HG03159 (cell line): ENCODE measurements around the gene IQUB.
A peak's percentile ranks its signal among the peaks of the same experiment; 100 is the strongest.
"Not testable (repeated sequence)": the region's sequence is repeated elsewhere in the genome, so short reads cannot be mapped to it uniquely, and the experiment has no call there.

Experiments
- ATAC-seq: cut with Tn5 transposase; IDR thresholded peaks from one replicate; pipeline ENCODE4 v1.9.1; 2021; ENCODE audit warnings: mild to moderate bottlenecking, moderate library complexity; ENCODE audit not compliant: unreplicated experiment

IQUB gene

DNA sequence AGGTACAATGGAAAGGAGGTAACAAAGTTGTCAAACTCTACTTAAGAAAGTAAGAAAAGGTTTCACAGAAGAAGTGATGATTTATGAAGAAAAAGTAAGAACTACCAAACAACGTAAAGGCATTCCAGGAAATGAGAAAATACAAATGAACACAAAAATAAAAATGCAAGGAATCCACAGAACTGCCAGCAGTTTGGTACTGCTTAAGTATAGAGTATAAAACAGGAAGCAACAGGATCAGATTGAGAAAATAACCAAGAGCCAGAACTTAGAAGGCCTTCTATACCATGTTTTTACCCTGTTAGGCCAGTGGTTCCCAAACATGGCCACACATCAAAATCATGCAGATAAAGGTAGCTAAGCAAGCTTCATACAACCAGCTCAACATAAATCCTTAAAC is 14.0 kb upstream of the IQUB start:
- no peak for ATAC-seq

- no peak for ATAC-seq
Measured at GRCh38 chr7:123539871-123540270, 5.5 kb upstream of the IQUB start.

- no peak for ATAC-seq
Measured at GRCh38 chr7:123538897-123539296, 4.5 kb upstream of the IQUB start.

DNA sequence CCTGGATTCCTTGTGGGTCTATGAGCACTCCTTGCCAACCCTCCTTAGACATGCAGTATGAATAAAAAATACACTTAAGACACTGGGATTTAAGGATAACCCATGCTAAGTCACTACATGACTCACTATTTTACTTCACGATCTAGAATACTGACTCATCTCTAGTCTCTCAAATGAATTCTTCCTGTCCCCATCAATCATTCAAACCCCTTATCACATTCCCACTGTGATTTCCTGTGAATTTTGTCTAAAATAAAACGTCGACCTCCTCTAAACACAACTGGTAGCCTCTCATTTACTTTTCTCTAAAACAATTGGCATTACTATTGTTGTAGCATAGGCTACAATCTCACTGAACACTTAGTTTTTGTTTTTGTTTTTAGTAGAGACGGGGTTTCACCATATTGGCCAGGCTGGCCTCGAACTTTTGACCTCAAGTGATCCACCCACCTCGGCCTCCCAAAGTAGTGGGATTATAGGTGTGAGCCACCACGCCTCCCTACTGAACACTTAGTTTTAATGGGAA is 3.9 kb upstream of the IQUB start:
- ATAC-seq = no peak

DNA sequence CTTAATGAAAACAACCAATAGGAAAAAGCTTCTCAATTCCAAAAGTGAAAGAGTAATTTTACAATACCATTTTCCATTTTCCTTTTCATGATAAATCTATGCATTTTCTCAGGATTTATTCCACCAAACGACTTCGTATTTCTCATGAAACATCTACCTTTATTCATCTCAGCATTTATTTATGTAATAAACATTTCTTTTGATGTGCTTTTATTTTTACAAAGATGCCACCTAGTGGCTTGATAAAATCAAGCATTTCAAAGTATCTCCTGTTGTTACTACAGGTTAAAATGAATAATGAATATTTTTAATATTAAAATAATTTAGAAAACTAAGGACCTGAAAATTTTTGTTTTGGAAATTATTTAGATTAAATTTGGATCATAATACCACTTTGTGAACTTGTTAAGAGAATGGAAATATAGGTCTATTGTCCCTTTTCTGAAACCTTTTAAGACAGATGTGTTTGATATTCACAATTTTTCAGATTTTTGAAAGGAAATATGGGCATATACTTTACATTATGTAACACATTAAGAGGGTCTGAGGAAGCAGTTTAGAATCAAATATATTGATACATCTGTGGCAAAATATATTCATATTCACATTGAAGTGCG is 2.7 kb upstream of the IQUB start:
- ATAC-seq = no peak

DNA sequence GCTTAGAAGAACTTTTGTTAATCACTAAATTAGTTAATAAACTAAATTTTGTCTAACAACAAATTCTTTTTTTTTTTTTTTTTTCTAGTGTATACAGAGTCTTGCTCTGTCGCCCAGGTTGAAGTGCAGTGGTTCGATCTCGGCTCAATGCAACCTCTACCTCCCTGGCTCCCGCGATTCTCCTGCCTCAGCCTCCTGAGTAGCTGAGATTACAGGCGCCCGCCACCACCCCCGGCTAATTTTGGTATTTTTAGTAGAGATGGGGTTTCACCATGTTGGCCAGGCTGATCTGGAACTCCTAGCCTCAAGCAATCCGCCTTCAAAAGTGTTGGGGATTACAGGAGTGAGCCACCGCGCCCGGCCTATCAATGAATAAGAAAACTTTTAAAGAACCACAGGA is 1.1 kb upstream of the IQUB start:
- no peak for ATAC-seq

- peak; percentile 29 for ATAC-seq
Measured at GRCh38 chr7:123533929-123534382, 439 bp downstream of the IQUB start.

DNA sequence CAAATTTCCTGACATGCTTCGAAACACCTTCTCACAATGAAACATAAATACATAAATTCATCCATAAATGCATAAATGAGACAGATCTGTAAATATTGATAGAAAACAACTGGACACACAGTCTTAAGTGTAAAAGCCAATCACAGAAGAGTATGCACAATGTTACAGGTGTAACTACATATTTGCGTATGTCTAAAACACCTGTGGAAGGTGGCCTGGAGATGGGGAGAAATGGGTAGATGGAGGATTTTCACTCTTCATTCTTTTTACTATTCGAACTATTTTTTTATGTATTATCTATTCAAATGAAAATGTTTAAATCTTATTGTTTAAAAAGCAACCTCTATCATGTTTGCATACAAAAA is 860 bp downstream of the IQUB start:
- no peak for ATAC-seq

GRCh38 chr7:123532788-123533552 is 1.4 kb downstream of the IQUB start:
- ATAC-seq = not testable (repeated sequence)

- not testable (repeated sequence) for ATAC-seq
Measured at GRCh38 chr7:123532343-123532742, 2.1 kb downstream of the IQUB start.

DNA sequence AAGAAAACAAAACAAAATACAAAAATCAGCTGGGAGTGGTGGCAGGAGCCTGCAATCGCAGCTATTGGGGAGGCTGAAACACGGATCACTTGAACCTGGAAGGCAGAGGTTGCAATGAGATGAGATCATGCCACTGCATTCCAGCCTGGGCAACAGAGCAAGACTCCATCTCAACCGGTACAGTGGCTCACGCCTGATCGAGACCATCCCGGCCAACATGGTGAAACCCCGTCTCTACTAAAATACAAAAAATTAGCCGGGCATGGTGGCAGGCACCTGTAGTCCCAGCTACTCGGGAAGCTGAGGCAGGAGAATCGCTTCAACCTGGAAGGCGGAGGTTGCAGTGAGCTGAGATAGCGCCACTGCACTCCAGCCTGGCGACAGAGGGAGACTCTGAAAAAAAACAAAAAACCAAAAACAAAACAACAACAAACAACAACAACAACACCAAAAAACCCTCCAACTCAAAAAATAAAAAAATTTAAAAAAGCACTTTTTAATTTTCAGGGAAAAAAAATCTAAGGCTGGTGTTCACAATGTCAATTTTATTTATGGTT is 4.3 kb downstream of the IQUB start:
- ATAC-seq = not testable (repeated sequence)

- no peak for ATAC-seq
Measured at GRCh38 chr7:123528265-123528664, 6.1 kb downstream of the IQUB start.

DNA sequence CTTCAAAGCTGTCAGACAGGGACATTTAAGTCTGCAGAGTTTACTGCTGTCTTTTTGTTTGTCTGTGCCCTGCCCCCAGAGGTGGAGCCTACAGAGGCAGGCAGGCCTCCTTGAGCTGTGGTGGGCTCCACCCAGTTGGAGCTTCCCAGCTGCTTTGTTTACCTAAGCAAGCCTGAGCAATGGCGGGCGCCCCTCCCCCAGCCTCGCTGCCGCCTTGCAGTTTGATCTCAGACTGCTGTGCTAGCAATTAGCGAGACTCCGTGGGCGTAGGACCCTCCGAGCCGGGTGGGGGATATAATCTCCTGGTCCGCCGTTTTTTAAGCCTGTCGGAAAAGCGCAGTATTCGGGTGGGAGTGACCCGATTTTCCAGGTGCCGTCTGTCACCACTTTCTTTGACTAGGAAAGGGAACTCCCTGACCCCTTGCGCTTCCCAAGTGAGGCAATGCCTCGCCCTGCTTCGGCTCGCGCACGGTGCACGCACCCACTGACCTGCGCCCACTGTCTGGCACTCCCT is 6.6 kb downstream of the IQUB start:
- not testable (repeated sequence) for ATAC-seq

GRCh38 chr7:123526533-123526932 is 7.9 kb downstream of the IQUB start:
- ATAC-seq = not testable (repeated sequence)

DNA sequence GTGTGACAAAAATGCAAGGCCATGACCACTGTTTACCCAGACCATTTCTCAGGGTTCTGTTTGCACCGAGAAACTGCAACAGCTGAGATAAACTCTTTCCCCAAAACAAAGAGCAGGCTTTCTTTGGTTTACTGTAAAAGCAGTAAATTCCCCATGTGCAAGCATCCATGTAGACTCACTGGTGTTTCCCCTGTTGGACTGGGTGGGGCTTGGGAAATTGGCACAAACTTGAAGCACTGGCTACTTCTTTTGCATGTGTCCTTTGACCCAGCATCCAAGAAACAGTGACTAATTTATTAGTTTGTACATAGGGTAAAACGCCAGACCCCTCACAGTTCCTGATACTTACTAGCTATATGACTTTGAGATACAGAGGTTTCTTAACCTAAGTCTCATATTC is 12.3 kb downstream of the IQUB start:
- ATAC-seq = no peak

DNA sequence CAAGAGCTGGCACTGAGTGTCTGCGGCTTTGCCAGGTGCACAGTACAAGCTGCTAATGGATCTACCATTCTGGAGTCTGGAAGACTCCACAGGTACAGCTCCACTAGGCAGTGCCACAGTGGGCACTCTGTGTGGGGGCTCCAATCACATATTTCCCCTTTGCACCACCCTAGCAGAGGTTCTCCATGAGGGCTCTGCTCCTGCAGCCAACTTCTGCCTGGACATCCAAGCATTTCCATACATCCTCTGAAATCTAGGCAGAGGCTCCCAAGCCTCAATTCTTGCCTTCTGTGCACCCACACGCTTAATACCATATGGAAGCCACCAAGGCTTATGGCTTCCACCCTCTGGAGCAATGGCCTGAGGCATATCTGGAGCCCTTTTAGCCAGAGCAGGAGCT is 29.2 kb downstream of the IQUB start:
- no peak for ATAC-seq

DNA sequence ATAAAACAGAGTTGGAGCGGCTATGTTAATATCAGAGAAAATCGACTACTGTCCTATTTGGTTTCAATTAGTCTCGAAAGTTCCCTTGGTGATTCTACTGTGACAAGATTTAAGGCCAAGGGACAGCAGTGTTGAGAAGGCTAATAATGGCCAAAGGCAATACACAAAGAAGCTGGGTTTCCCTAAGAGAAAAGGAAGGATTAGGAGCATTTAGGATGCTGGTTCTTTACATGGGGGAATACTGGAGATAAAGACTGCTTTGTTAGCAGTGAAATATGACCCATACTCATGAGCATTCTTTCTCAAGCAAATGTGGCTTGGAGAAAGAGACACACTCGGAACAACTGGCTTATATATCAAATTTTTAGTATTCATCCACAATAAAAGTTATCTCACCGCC is 32.2 kb downstream of the IQUB start:
- ATAC-seq = no peak

DNA sequence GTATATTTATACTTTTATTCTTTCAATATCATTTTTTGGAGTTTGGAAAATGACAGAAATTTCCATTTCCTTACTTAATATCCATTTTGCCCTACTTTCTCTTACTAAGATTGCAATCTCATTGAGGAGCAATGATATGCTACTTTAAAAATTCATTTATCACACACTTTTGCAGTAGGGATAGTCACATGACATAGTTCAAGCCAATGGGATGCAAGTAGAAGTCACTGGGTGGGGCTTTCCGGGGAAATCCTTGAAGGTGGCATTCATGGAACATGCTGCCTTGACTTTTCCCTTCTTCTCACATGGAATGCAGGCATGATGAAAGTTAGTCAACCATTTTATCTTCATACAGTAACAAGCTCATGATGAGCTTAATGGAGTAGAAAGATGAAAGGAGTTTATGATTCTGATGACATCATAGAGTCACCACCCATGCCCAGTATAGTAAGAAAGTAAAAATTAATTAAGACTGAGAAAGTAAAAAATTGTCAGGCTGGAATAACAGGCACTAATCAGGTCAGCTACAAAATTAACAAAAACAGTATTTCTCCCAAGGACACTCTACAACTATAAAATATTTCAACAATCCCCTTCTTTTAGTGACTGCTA is 33.4 kb downstream of the IQUB start:
- no peak for ATAC-seq

DNA sequence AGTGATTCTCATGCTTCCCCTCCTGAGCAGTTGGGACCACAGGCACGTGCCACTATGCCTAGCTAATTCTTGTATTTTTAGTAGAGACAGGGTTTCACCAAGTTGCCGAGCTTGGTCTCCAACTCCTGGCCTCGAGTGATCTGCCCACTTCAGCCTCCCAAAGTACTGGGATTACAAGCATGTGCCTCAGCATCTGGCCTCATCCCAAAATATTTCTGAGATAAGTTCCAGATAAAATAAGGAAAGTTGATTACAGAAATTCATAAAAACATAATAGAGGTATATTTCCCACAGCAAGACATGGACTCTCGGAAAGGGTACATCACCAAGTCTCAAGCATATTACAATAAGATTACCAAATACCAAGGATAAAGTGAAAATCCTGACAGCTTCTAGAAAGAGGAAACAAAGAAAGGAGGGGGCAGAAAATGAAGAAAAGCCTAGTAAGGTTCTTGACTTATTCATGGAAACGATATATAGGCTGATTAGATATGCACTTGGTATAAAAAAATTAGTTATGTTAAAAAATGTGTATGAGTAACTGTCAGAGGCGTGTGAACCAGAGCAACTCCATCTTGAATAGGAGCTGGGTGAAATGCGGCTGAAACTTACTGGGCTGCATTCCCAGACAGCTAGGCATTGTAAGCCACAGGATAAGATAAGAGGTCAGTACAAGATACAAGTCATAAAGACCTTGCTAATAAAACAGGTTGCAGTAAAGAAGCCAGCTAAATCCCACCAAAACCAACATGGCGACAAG is 35.0 kb downstream of the IQUB start:
- no peak for ATAC-seq

DNA sequence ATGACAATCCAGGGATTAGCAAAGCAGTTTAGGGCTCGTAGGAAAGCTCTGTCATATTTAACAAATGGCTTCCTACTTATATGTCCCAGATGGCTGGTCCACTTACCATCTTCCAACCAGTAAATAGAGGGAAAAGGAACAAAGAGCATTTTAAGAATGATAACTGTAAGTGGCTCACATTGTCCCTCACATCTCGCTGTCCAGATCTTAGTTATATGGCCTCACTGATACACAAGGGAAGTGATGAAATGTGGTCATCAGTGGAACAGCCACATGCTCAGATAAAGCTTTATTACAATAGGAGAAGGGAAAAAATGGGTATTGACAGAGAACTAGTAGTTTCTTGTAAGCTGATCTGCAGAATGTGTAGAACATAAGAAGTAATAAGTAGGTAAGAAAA is 35.8 kb downstream of the IQUB start:
- no peak for ATAC-seq

GRCh38 chr7:123498031-123498430 is 36.4 kb downstream of the IQUB start:
- no peak for ATAC-seq
